Muscle of leg (tissue), 16 donors: ENCODE data around the gene SEZ6L2. TPM values are rescaled to one million over a fixed set of nuclear protein-coding genes. Genes with fewer than 3 reads are reported as not detected.
"Not testable (repeated sequence)": the region's sequence is repeated elsewhere in the genome, so short reads cannot be mapped to it uniquely, and the experiment has no call there.

ENCODE experiments used
- DNase-seq: peaks from one replicate; pipeline ENCODE4 v3.0.0; 2013
- H3K27ac ChIP-seq: one replicate; pipeline ENCODE4 v1.5.1; 2013; ENCODE audit warnings: mild to moderate bottlenecking, low read length, control low read depth
- H3K27me3 ChIP-seq: one replicate; pipeline ENCODE4 v1.6.1; 2013; ENCODE audit warnings: low read length; ENCODE audit not compliant: control insufficient read depth, insufficient read depth
- H3K36me3 ChIP-seq: one replicate; pipeline ENCODE4 v1.6.1; 2013; ENCODE audit warnings: low read length; ENCODE audit not compliant: control insufficient read depth, insufficient read depth
- H3K4me1 ChIP-seq: one replicate; pipeline ENCODE4 v1.6.1; 2013; ENCODE audit warnings: low read length; ENCODE audit not compliant: control insufficient read depth, insufficient read depth
- H3K4me3 ChIP-seq: one replicate; pipeline ENCODE4 v1.5.1; 2013; ENCODE audit warnings: low read length, control low read depth
- H3K9me3 ChIP-seq: replicated peaks from 2 replicates; pipeline ENCODE4 v1.6.1; 2013; ENCODE audit warnings: low read depth, low read length; ENCODE audit not compliant: control insufficient read depth
- WGBS: methylation state at CpG from one replicate; pipeline ENCODE4 v1.1.5; 2013; ENCODE audit warnings: missing lambda C conversion rate; ENCODE audit not compliant: insufficient coverage; 5-methylcytosine and 5-hydroxymethylcytosine counted together
- long read RNA-seq, 11 donors: transcript quantifications; one replicate each; lab custom pipeline, GENCODE V29; 2026
- polyA plus RNA-seq, 8 donors: library from polyadenylated mRNA; unstranded; fragments of 120-200 nt; gene quantifications; one replicate each; pipeline versions ENCODE4 v1.2.1 to v1.2.3, GENCODE V29; 2013; ENCODE audit warnings: inconsistent platforms in 1 of 8, low replicate concordance in 1 of 8; ENCODE audit not compliant: insufficient read length in 8 of 8, insufficient read depth in 1 of 8
- total RNA-seq: library from RNA; stranded (reverse); fragments of 120-200 nt; gene quantifications from one replicate; pipeline ENCODE4 v1.2.4, GENCODE V29; 2013

Gene SEZ6L2
- total RNA-seq (1.1 TPM), polyA plus RNA-seq (1 to 10 TPM; 2.2 to 8.4 (median 3.2) TPM)
- long read RNA-seq, donor 1, result 0 reads
- long read RNA-seq, donor 2, result 0 reads
- long read RNA-seq, donor 3, result 0 reads
- long read RNA-seq, donor 4, result 0 reads
- long read RNA-seq, donor 5, result 0 reads
- long read RNA-seq, donor 6, result 0 reads
- long read RNA-seq, donor 7, result 0 reads
- long read RNA-seq, donor 8, result 0 reads
- long read RNA-seq, donor 9, result 0 reads
- long read RNA-seq, donor 10, result 0 reads
- long read RNA-seq, donor 11, result 0 reads

DNA sequence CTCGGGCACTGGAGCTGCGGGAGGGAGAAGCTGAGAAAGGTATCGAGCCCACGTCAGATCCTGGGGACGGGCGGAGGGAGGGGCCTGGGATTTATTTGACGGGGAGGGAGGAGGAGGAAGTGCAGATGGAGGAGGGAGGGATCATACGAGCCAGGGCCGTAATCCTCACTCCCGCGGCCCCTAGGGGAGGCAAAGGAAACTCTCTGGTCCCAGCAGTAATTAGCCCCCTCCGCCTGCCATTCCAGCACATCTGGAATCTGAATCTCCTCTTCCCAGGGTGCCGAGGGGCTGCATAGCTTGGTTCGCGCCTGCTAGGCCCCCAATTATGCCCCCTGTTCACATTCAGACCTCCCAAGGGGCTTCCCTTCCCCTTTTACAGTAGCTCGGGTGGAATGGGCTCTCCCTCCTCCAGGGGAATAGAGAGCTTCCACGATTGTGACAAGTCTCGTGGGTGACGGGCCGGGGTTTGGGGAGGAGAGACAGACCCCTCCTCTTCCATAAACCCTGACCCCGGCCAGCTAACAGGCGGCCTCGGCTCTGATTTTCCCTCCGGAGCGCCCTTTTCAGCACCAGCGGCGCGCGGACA is at the start of gene SEZ6L2:
Gene SEZ6L2 (minus strand): TSS at position 35 of the 586 bp plus-strand sequence. CDS start 531 bp downstream, outside the sequence.
- peaks cover 43% of the 10 kb centered on the region for H3K27me3 ChIP-seq
- no peaks in the 10 kb centered on the region for H3K36me3 ChIP-seq
- peaks cover 11% of the 10 kb centered on the region for H3K4me1 ChIP-seq
- H3K9me3 ChIP-seq, result no peaks in the 10 kb centered on the region
- H3K4me3 ChIP-seq, result peak within 1 kb of the TSS; percentile 34
- under 1% methylated on average over 22 of the region's 29 CpGs for WGBS
- peak; percentile 76 for DNase-seq
- peak within 1 kb of the TSS; percentile 7 for H3K27ac ChIP-seq

DNA sequence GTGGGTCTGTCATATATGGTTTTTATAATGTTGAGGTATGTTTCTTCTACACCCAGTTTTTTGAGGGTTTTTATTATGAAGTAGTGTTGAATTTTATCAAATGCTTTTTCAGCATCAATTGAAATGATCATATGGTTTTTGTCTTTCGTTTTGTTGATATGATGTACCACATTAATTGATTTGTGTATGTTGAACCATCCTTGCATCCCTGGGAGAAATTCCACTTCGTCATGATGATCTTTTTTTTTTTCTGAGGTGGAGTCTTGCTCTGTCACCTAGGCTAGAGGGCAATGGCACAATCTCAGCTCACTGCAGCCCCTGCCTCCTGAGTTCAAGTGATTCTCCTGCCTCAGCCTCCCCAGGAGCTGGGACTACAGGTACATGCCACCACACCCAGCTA is 48.5 kb upstream of the SEZ6L2 start:
- Histone ChIP-seq H3K4me1 (peaks cover 8% of the 10 kb centered on the region), H3K9me3 (no peaks in the 10 kb centered on the region), H3K27me3 (no peaks in the 10 kb centered on the region), H3K27ac (no peak overlapping the region), H3K36me3 (no peaks in the 10 kb centered on the region), H3K4me3 (no peak overlapping the region)
- WGBS, result no CpG with 5 or more reads among the region's 2 CpGs
- no peak for DNase-seq

DNA sequence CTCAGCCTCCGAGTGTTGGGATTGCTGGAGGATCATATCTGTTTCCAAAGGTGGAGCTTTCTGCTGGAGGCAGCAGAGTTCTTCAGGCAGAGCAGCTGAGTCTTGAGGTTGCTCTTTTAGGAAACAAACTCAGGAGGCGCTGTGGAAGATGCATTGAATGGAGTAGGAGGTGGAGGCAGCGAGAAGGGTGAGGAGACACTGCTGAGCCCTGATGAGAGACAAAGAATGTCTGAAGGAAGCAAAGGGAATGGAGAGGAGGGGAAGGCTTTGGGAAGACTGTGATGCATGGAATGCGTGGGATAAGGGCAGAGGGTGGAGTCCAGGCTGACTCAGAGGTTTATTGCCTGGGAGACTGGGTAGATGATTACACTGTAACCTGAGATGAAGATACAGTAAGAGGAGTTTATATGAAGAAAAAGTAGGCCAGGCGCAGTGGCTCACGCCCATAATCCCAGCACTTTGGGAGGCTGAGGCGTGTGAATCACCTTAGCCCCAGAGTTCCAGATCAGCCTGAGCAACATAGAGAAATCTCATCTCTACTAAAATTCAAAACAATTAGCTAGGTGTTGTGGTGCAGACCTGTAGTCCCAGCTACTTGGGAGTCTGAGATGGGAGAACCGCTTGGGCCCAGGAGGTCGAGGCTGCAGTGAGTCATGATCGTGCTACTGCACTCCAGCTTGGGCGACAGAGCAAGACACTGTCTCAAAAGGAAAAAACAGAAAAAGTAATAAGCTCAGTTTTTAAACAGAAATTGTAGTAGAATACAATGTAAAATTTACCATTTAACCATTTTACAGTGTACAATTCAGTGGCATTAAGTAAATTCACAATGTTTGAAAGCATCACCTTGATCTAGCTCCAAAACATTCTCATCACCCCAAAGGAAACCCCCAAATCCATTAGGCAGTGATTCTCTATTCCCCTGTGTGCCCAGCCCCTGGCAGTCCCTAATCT is 44.8 kb upstream of the SEZ6L2 start:
- peak; percentile 79 for DNase-seq
- no peaks in the 10 kb centered on the region for H3K27me3 ChIP-seq
- no peaks in the 10 kb centered on the region for H3K36me3 ChIP-seq
- H3K4me1 ChIP-seq, result peaks cover 8% of the 10 kb centered on the region
- H3K27ac ChIP-seq, result peak overlapping the region; percentile 47
- no peaks in the 10 kb centered on the region for H3K9me3 ChIP-seq
- WGBS, result 27% methylated on average over 6 of the region's 11 CpGs
- no peak overlapping the region for H3K4me3 ChIP-seq

- no peak overlapping the region for H3K4me3 ChIP-seq
- no CpG with 5 or more reads among the region's 4 CpGs for WGBS
- H3K4me1 ChIP-seq, result peaks cover 8% of the 10 kb centered on the region
- no peaks in the 10 kb centered on the region for H3K27me3 ChIP-seq
- H3K9me3 ChIP-seq, result no peaks in the 10 kb centered on the region
- H3K36me3 ChIP-seq, result no peaks in the 10 kb centered on the region
- H3K27ac ChIP-seq, result no peak overlapping the region
- no peak for DNase-seq
Observed at GRCh38 chr16:29940656-29941055, 41.3 kb upstream of the SEZ6L2 start.

DNA sequence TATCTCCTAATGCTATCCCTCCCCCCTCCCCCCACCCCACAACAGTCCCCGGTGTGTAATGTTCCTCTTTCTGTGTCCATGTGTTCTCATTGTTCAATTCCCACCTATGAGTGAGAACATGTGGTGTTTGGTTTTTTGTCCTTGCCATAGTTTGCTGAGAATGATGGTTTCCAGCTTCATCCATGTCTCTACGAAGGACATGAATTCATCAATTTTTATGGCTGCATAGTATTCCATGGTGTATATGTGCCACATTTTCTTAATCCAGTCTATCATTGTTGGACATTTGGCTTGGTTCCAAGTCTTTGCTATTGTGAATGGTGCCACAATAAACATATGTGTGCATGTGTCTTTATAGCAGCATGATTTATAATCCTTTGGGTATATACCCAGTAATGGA is 32.4 kb upstream of the SEZ6L2 start:
- WGBS, result no CpG with 5 or more reads among the region's 2 CpGs
- not testable (repeated sequence) for H3K27me3 ChIP-seq, H3K4me3 ChIP-seq, H3K9me3 ChIP-seq, DNase-seq, H3K27ac ChIP-seq, H3K36me3 ChIP-seq, H3K4me1 ChIP-seq

DNA sequence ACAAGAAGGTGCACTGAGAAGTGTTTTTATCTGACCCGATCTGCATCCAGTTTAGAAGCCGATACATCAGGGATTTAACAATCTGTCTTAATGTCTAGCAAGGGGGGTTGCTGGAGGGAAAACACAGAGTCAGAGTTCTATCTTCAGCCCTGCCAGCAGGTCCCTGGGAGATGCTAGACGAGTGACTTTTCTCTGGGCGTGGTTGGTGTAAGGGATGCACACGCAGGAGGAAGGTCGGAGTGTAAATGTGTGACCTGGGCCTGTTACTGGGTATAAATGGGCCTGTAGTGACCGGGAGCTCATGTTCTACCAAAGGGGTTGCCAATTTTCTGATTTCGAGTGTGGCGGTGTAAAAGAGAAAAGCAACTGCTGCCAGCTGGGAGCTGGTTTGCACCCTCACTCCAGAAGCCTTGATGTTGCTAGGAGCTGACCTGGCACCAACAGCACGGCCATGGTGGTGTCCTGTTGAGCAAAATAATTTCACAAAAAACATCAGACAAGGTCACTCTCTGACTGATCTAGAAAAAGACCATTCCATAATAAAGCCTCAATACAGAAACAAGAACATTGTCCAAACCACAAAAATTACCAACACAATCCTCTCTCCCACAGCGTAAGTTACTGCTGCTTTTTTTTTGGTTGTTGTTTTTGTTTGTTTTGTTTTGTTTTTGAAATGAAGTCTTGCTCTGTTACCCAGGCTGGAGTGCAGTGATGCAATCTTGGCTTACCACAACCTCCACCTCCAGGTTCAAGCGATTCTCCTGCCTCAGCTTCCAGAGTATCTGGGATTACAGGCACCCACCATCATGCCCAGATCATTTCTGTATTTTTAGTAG is 27.9 kb upstream of the SEZ6L2 start:
- 56% methylated on average over 8 of the region's 12 CpGs for WGBS
- Histone ChIP-seq H3K4me3 (peak overlapping the region; percentile 83), H3K27ac (peak overlapping the region; percentile 93)

GRCh38 chr16:29926711-29927052 is 27.3 kb upstream of the SEZ6L2 start:
- peak overlapping the region; percentile 93 for H3K27ac ChIP-seq
- DNase-seq, result peak; percentile 71
- peaks cover 10% of the 10 kb centered on the region for H3K36me3 ChIP-seq
- H3K4me3 ChIP-seq, result peak overlapping the region; percentile 83
- 7% methylated on average over 12 of the region's 12 CpGs for WGBS
- H3K9me3 ChIP-seq, result no peaks in the 10 kb centered on the region
- peaks cover 18% of the 10 kb centered on the region for H3K4me1 ChIP-seq
- H3K27me3 ChIP-seq, result no peaks in the 10 kb centered on the region

More for the DNA sequence above, 27.9 kb upstream of the SEZ6L2 start:
- Histone ChIP-seq H3K4me1 (peaks cover 18% of the 10 kb centered on the region), H3K27me3 (no peaks in the 10 kb centered on the region), H3K9me3 (no peaks in the 10 kb centered on the region), H3K36me3 (peaks cover 9% of the 10 kb centered on the region)
- DNase-seq, result peak; percentile 14

GRCh38 chr16:29925781-29926710 is 26.7 kb upstream of the SEZ6L2 start, which contains the start of gene KCTD13:
Gene KCTD13, minus strand, starts transcription at chr16:29926226. Its CDS starts 193 bp downstream, at chr16:29926033.
- peaks cover 13% of the 10 kb centered on the region for H3K36me3 ChIP-seq
- no peaks in the 10 kb centered on the region for H3K9me3 ChIP-seq
- peak within 1 kb of the TSS; percentile 93 for H3K27ac ChIP-seq
- peaks cover 18% of the 10 kb centered on the region for H3K4me1 ChIP-seq
- under 1% methylated on average over 89 of the region's 89 CpGs for WGBS
- H3K4me3 ChIP-seq, result peak within 1 kb of the TSS; percentile 83
- no peaks in the 10 kb centered on the region for H3K27me3 ChIP-seq
- peak; percentile 94 for DNase-seq
